ENCODE measurements around the gene DCST1. TPM values are rescaled to one million over a fixed set of nuclear protein-coding genes. Genes with fewer than 3 reads are reported as not detected.

DCST1 gene
- total and polyA plus RNA-seq, 2 of the 4 experiments (the other 2 are of a cell fraction), result not detected

- no peaks in the 10 kb centered on the region for H3K79me1 ChIP-seq (ENCODE audit: low read depth in 1 of 2, low read length in 2 of 2)
- no peak overlapping the region for H3K4me2 ChIP-seq (ENCODE audit: low read depth, low read length)
- no peak overlapping the region for H3K27ac ChIP-seq (ENCODE audit: insufficient read depth, low read length)
- no peak overlapping the region for H3K9ac ChIP-seq (ENCODE audit: low read depth, low read length)
- H3K4me3 ChIP-seq (ENCODE audit: insufficient read depth, low read depth, low read length), result no peak overlapping the region
- BruUV-seq (replicated peaks), result no TSS peak
- H2BK15ac ChIP-seq (ENCODE audit: low read depth, low read length), result no peak overlapping the region
- H4K91ac ChIP-seq (ENCODE audit: insufficient read depth, low read depth, low read length), result no peak overlapping the region
- no CpG with 5 or more reads among the region's 11 CpGs for WGBS, 2 experiments (ENCODE audit: extremely low coverage in 2 of 2, insufficient read length in 1 of 2)
- TF ChIP-seq CEBPB (IDR thresholded peaks at IDR 0.05; ENCODE audit: low read depth, low read length), result no peak
- no peak for TF ChIP-seq POLR2A (IDR thresholded peaks at IDR 0.05; ENCODE audit: low read depth, low read length)
- no peak for TF ChIP-seq RFX5 (IDR thresholded peaks at IDR 0.05; ENCODE audit: low read depth, low read length)
- no peak for TF ChIP-seq RAD21 (IDR thresholded peaks at IDR 0.05; ENCODE audit: low read length)
- no peak for TF ChIP-seq MAZ (IDR thresholded peaks at IDR 0.05; ENCODE audit: borderline replicate concordance, low read depth, low read length)
- TF ChIP-seq, protein P1, sequence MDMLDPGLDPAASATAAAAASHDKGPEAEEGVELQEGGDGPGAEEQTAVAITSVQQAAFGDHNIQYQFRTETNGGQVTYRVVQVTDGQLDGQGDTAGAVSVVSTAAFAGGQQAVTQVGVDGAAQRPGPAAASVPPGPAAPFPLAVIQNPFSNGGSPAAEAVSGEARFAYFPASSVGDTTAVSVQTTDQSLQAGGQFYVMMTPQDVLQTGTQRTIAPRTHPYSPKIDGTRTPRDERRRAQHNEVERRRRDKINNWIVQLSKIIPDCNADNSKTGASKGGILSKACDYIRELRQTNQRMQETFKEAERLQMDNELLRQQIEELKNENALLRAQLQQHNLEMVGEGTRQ (IDR thresholded peaks at IDR 0.05; ENCODE audit: low read depth, low read length), result no peak
- no peak for TF ChIP-seq BHLHE40 (IDR thresholded peaks at IDR 0.05; ENCODE audit: low read depth, low read length)
- TF ChIP-seq FOS (IDR thresholded peaks at IDR 0.05; ENCODE audit: low read depth, low read length), result no peak
- no peak for TF ChIP-seq RCOR1 (IDR thresholded peaks at IDR 0.05; ENCODE audit: insufficient replicate concordance, low read length)
- no peak for TF ChIP-seq MXI1 (IDR thresholded peaks at IDR 0.05; ENCODE audit: borderline replicate concordance, low read depth, low read length)
- TF ChIP-seq MAFK (IDR thresholded peaks at IDR 0.05; ENCODE audit: low read depth, low read length), result no peak
- no peak for TF ChIP-seq CTCF (conservative IDR thresholded peaks at IDR 0.05; ENCODE audit: low read depth, low read length)
- TF ChIP-seq SMC3 (IDR thresholded peaks at IDR 0.05; ENCODE audit: low read depth, low read length), result no peak
- TF ChIP-seq NFE2L2 (IDR thresholded peaks at IDR 0.05; ENCODE audit: low read depth, low read length), result no peak
- TF ChIP-seq CHD1 (IDR thresholded peaks at IDR 0.05; ENCODE audit: low read depth, low read length), result no peak
- no peak for TF ChIP-seq ELK1 (IDR thresholded peaks at IDR 0.05; ENCODE audit: borderline replicate concordance, low read depth, low read length)
- H4K20me1 ChIP-seq (ENCODE audit: insufficient read depth, low read length), result no peaks in the 10 kb centered on the region; the same call in 1 of the 2 replicates
- no peak overlapping the region for H4K5ac ChIP-seq (ENCODE audit: low read depth, low read length)
- H3K9me1 ChIP-seq (ENCODE audit: insufficient read depth, low read length), result peaks cover 4% of the 10 kb centered on the region
- H3K36me3 ChIP-seq (ENCODE audit: control insufficient read depth, insufficient read depth, low read length), result no peaks in the 10 kb centered on the region
- no peak overlapping the region for H4K8ac ChIP-seq (ENCODE audit: low read depth in 2 of 2, low read length in 2 of 2)
- POLR2A ChIA-PET (ENCODE audit: unreplicated experiment), result no interaction called here
- H2BK20ac ChIP-seq (ENCODE audit: low read depth, low read length), result no peak overlapping the region
- H2BK5ac ChIP-seq (ENCODE audit: low read depth, low read length, poor library complexity, severe bottlenecking), result no peak overlapping the region
- CTCF ChIA-PET, result no interaction called here
- H2AK9ac ChIP-seq (replicated peaks; ENCODE audit: low read depth, low read length, poor library complexity), result no peak overlapping the region
- H3K27me3 ChIP-seq (ENCODE audit: control insufficient read depth, insufficient read depth, low read length), result peaks cover 36% of the 10 kb centered on the region
- dilution Hi-C loops (cut with HindIII; ENCODE audit: low sequenced_read_pairs, unreplicated experiment) (no loop called here), in situ Hi-C loops (cut with MboI; ENCODE audit: low sequenced_read_pairs) (no loop called here), intact Hi-C loops (cut with micrococcal nuclease) (no loop called here)
- H3K56ac ChIP-seq (ENCODE audit: extremely low read depth, insufficient read depth, low read length), result no peak overlapping the region
- H3K4me1 ChIP-seq (ENCODE audit: control insufficient read depth, insufficient read depth, low read length), result peaks cover 3% of the 10 kb centered on the region; the same call in 1 of the 2 replicates
- no peak overlapping the region for H2AFZ ChIP-seq (replicated peaks; ENCODE audit: low read length, poor library complexity)
- ATAC-seq (ENCODE audit: low read depth) (no peak), DNase-seq (no peak)
- no peak overlapping the region for H3K18ac ChIP-seq (ENCODE audit: low read depth, low read length)
- no peak overlapping the region for H3K23ac ChIP-seq (ENCODE audit: low read depth, low read length)
- no peak overlapping the region for H3K4ac ChIP-seq (ENCODE audit: low read depth, low read length)
- no peaks in the 10 kb centered on the region for H3K9me3 ChIP-seq (ENCODE audit: control insufficient read depth, insufficient read depth, low read length)
- no peak overlapping the region for H2AK5ac ChIP-seq (ENCODE audit: low read depth, low read length)
- no peak overlapping the region for H3K14ac ChIP-seq (replicated peaks; ENCODE audit: low read depth, low read length)
- H2BK120ac ChIP-seq (ENCODE audit: low read depth, low read length), result no peak overlapping the region
Measured at GRCh38 chr1:155030899-155031298, 2.7 kb upstream of the DCST1 start.

Data from IMR-90 (cell line).